UCSD-AML1 (cell line): Measurements from ENCODE around the gene ADAT2.

Experiments used
- DNase-seq: peaks from one replicate; lab custom pipeline; 2025; ENCODE audit not compliant: unreplicated experiment; lab: John Stamatoyannopoulos, UW

ADAT2 gene

DNA sequence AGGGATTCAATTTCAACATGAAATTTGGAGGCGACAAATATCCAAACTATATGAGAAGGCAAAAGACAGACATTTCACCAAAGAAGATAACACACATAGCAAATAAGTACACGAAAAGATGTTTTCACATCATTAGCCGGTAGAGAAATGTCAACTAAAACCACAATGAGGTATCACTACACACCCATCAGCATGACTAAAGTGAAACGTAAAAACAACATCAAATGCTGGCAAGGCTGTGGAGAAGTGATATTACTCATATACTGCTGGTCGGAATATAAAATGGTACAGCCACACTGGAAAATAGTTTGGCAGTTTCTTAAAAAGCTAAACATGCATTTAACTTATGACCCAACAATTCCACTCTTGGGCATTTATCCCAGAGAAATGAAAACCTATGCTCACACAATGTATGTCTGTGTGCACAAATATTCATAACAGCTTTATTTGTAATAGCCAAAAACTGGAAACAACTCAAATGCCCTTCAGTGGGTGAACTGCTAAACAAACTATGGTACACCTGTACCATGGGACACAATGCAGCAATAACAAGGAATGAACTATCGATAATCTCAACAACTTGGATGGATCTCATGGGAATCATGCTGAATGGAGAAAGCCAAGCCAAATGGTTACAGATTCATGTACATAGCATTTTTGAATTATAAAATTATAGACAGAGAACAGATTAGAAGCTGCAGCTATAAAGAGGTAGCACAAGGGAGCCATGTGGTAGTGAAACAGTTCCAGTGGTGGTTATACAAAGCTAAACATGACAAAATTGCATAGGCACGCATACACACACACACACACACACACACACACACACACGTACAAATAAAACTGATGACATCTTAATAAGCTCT is 8.6 kb downstream of the ADAT2 start:
- DNase-seq: no peak

DNA sequence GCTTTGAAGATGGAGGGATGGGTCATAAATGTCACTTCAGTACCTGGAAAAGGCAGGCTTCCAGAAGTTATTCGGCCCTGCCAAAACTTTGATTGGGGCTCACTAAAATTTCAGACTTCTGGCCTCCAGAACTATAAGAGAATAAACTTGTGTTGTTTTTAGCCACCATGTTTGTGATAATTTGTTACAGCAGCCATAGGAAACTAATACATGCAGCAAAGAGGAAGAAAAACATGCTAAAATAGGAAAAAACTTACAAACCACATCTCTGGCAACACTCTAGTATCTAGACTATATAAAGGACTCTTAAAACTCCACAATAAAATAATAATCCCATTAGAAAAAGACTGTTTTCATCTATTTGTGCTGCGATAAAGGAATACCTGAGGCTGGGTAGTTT is 9.5 kb downstream of the ADAT2 start:
- no peak for DNase-seq

DNA sequence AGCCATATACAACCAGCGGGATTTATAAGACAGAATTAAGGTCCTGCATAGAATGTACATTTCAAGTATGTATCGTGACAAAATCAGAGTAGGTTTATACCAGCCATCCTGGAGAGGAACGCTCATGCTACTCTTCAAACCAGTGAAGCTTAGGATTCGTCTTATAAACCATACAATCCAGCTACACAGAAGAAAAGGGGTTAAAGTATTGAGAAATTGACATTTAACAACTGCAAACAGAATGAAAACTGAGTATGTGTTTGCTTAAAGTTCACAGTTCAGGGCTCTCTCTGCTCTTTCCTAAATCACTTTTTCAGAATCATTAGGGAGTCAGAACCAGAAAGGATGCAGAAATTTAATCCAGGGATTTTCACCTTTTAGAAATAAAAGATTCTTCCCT is 17.9 kb downstream of the ADAT2 start:
- no peak for DNase-seq

DNA sequence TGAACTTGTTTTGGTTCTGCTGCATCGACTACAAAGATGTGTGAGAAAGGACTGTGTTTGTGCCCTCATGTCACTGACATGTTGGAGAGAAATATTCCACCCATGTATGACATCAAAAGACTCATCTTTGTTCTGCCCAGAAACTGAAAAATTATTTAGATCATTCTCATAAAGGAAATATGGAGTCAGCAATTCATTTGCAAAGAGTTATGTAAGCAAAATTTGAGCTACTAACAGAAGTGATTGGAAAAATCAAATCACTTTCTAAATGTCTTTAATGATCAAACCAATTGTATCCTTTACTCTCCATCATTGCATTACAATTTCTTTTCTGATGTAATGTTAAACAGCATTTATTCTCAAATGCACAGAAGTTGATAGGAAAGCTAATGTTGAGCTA is 19.3 kb downstream of the ADAT2 start:
- no peak for DNase-seq

DNA sequence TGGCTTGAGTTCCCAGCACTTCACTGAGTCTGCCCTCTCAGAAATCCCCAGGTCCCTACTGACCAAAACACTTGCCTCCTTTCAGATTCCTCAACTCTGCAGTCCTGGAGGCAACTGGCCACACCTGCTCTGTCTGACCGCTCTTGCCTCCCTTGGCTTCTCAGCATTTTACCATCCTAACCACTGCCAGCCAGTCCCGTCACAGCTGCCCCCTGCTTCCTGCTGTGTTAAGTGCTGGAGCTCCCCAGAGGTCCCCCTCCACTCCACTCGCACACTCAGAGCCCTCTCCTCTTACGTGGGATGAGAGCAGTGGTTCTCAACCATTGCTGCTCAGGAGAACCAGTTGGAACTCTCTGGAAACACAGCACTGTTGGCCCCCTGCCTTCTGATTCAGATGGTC is 20.5 kb downstream of the ADAT2 start:
- no peak for DNase-seq

DNA sequence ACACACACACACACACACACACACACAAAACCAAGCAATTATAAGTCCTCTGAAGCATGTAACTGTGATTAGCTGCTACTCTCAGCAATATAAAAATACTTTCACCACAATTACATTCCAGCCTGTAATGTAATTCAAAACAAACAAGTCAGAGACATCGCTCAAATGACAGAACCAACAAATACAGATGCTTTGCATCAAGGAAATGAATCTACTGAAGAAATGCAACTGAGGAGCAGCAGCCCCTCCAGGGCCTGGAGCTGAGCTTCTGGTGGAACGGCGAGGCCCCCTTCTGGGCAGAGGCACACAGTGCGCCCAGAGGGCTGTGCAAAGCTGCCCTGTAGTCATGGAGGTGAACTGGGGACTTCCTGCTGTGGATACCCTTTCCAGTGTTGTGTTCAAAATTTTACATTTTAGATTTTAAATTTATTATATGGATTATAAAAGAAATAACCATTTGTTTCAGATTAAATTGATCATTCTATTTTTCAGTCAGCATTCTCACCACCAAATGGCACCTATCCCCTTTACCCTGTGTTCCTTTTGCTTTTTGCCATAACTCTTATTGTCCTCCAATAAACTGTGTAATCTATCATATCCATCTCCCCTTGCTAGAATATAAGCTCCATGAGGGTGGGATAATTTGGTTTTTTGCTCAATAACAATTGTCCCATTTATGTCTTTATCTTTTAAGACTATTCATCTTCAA is 23.2 kb downstream of the ADAT2 start:
- peak; percentile 69 for DNase-seq

DNA sequence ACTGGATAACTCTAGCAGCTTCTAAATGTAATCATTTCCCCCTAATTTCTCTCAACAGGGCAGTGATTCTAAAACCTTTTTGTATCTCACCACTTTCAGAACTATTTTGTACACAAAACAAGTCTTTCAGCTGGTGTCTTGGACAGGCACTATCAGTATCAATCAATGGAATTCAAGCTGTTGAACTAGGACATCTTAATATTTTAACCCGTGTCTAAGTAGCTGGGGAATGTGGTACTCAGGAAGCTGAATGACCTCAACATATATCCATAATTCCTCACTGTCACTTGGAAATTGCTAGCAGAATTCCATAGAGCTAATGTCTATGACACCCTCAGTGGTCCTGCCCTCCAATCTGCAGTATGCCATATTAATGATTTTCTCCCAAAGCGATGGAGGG is 24.5 kb downstream of the ADAT2 start:
- no peak for DNase-seq

DNA sequence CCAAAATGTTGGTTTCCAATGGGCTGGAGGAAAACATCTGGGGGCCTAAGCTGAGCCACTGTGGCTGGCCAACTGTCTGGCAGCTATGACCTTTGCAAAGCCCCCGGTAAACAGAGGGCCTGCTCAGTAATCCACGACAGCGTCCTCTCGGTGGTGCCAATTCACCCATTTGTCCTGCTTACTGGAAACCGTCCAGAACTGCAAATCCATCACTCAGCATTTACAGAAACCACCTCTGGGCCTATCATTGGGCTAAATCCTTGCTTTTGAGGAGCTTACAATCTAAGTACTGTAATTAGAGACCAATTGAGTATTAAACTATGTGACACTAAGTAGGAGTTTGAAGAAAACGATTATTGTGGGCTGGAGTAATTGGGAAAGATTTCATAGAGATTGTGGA is 31.0 kb downstream of the ADAT2 start:
- DNase-seq: no peak

DNA sequence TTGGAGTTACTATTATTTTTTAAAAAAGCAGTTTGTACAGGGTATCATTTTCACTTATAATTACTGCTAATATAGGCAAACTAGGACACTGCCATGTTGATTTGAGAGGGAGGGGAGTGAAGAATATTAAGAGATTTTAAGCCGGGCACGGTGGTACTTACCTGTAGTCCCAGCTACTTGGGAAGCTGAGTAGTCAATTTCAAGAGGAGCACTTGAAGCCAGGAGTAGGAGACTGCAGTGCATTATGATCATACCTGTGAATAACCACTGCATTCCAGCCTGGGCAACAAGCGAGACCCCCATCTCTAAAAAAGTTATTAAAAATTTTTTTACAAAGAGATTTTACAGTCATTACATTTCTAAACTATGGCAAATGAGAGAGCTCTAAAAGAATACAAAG is 35.7 kb downstream of the ADAT2 start:
- no peak for DNase-seq

DNA sequence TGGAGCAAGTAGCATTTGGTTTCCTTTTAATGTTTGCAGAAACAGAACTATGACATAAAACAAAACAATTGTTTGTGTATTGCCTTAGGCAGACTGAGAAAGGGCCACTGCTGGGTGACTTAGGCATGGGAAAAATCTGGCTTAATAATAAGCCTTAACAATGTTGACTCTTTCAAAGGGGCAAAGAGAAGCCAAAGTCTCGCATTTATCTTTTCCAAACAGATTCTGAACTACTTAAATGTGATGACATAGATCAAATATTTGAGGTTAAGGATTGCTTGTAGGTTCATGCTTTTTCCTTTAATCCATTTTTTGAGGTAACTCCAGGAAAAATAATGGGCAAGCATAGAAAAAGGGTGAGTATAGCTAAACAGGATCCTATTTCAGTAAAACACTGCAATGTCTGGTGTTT is 39.6 kb downstream of the ADAT2 start:
- no peak for DNase-seq

DNA sequence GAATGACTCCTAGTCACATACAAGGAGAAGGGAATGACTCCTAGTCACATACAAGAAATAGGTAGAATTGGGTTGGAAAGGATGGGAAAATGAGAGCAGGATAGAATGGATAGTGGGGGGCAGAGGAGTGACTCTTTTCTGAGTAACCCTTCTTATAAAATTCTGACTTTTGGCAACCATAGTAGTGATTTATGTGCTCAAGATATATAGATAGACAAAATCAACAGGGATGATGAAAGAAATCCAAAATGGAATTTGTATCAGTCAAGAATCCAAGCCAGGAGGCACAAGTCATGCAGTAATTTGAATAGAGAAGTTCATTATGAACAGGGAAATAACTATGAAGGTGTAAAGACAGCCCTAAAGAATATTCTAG is 41.7 kb downstream of the ADAT2 start:
- no peak for DNase-seq

DNA sequence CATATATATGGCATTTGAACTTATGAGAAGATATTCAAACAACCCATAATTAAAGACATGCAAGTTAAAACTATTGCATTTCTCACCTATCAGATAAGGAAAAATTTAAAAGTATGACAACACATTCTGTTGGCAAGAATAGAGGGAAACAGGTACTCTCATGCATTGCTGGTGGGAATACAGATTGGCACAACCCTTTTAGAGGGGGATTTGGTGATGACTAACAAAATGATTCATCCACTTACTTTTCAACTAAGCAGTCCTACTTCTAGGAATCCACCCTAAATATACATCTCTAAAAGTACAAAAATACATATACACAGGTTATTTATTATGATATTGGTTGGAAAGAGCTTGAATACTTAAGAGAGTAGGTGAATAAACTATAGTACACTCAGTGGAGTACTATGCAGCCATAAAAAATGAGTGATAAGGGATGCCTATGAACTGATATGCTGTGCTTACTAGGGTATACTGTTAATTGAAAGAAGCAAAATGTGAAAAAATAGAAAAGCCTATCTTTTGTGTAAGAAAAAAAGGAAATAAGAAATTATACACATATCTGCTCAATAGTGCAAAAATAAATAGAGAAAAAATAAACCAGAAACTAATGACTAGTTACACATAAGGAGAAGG is 42.2 kb downstream of the ADAT2 start:
- no peak for DNase-seq

DNA sequence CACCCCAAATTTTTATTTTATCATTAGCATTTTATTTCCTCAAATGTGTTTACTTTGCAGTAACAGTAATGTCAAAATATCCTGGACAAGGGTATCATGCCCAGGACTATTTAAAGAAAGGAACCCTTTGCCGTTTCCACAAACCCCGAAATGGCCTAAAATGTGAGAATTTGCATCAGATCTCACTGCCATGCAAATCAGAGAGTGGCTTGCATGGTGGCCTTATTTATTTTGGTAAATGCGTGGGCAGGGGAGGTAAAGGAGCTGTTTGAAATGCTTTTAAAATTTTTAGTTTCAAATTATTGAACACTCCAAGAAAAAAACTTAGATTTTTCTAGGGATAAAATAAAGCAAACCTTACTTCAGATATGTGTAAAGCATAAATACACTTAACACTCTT is 43.8 kb downstream of the ADAT2 start:
- no peak for DNase-seq

DNA sequence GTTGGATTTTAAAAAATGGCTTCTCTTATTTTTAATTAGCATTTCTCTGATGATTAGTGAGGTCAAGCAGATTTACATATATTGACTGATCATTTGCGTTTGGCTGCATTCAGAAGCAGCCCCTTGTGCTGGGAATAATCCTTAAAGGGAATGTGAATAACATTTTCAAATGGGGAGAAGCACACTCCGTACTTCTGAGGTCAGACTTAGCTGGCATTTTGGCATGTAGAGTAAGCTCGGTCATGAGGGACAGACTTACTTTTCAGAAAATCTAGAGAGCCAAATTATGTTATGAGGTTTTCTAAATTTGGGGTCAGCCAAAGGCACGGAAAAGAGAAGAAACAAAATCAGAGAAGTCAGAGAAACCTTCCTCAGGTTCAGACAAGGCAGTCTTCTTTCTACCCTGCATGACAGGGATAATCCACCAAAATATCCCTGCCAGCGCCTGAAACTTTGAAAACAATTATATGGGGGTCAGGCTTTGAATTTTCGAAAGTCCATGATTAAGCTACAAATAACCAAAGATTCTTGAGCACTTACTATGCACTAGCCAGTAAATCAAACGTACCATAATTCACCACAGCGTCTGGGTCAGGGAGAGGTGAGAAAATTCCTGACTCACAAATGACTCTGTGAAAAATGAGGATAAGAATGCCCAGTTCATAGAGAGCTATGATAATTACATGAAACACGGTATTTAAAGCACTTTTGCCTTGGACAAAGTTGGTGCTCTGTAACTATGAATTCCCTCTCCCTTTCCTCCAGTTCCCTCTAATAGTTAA is 44.9 kb downstream of the ADAT2 start:
- DNase-seq: no peak

DNA sequence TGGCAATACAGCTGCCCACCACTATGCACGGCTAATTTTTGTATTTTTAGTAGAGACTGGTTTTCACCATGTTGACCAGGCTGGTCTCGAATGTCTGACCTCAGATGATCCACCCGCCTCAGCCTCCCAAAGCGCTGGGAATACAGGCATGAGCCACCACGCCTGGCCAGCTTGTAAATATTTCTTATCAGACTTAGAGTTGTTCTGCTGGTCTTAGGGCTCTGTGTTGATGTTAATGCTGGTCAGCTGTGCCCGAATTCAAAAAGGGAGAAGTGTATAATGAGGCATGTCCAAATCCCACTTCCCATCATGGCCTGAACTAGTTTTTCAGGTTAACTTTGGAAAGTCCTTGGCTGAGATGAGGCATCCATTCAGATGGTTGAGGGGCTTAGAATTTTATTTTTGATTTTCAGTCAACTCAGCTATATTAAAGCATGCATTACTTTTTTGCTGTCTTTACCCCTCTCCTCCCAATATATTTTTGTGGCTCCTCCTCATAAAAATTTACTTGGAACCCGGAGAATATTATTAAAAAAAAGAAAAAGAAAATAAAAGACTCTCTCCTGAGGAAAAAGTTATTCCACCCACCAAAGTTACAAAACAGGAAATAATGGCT is 47.7 kb downstream of the ADAT2 start:
- no peak for DNase-seq

DNA sequence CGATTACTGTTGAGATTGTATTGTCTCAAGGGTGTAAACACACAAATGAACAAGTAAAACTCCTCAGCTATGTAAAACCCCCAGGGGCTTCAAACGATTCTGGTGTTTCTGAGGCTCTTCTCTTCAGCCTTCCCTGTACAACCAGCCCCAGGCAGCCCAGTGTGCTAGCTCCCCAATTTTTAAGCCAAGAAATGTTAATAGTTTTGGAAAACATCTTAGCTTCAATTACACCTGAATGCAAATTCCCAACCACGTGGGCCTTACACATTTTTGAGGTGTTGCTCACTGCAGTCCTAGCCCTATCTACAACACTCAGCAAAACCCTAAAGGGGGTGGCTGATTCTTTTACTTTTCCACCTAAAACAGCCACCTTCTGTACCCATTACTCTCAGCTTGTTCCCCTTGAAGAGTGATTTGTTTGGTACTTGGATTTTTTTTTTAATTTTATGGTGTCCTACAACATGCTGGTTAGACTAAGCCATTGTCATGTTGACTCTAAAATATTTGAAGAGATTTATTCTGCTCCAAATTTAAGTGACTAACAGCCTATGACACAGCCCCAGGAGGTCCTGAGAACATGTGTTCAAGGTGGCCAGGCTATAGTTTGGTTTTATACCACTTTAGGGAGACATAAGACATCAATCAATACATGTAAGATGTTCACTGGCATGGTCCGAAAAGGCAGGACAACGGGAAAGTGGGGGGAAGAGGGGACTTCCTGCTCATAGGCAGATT is 48.7 kb downstream of the ADAT2 start:
- DNase-seq: no peak

DNA sequence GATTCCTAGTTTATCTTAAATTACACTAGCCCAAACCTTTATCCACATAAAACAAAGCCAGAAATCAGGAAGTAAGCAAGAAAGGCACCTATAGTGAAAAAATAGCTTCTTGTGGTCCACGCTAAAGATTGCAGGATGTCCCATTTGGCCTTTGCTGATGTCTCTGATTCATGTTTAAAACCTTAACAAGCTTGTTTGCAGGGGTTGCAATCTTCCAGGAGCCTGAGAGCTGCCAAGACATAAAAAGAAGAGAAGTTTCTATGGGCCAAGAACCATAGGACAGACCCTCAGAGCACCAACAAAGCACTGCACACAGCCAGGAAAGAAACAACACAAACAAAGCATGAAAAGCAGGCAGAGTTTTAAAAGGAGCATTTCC is 49.4 kb downstream of the ADAT2 start:
- DNase-seq: no peak

DNA sequence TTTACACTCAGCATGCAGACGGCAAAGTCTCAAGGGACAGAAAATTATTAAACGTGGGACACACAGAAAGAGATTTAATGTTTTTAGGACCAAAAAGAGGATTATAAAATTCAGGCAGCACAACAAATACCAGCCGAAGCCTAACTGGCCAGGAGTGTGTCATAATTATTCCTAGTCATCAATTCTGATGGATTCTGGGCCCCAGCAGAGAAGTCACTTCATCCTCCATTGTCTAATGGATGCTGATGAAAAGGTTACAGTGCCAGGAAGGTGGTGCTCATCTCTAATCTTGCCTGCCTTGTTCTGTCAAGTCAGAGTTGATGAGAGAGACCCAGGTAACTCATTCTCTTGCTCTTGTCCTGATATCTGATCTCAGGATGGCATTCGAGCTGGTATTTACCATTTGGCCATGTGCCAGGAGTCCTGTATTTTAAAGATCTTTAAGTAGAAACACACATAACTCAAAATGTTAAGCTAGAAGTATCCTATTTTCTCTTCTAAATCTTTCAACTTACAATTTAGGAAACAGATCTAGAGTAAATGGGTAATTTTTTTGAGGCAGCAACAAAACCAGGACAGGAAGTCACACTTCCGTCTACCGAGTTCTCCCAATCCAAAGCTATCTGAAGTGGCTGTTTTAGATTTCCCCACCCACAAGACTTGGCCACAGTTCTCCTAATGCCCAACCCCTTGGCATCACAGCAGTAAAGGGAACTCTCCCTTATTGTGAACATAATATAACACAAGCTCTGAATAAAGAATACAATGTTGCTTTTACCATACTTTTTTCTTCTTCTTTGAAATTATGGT is 50.0 kb downstream of the ADAT2 start:
- DNase-seq: no peak

DNA sequence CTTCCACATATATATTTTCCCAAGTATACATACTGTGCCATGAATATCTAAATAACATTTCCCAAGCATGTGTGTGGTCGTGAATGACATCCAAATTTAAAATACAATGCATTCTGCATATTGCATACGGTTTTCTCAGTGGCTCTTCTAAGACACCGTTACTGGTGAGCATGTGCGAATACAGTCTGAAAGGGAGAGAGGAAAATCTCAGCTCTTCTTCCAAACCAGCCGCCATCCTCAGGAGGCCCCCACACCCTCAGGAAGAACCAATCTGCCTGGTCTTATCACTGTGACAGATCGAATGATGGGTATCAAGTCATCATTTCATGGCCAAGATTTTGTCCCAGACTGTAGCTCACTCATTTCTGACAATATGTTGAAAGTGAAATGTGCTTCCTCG is 50.7 kb downstream of the ADAT2 start:
- no peak for DNase-seq

DNA sequence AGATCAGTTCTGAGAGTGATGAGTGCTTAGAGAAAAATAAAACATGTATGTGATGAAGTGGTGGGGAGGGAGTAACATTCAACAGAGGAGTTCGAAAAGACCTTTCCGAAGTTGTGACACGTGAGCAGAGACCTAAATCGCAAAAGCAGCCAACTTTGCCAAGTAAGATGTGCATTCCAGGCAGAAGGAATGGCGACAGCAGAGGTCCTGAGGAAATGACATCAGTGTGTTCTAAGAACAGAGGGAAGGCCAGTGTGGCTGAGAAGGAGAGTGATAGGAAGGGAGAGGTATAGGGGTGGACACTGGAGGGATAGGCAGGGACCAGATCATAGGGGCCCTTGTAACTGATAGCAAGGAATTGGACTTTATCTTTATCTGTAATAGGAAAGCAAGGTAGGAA is 51.3 kb downstream of the ADAT2 start:
- no peak for DNase-seq
